GM18526 (cell line): Measurements from ENCODE around the gene NDST4.

ENCODE experiments used
- POLR2A ChIP-seq: IDR thresholded peaks from 3 replicates; pipeline ENCODE4 v1.6.1; 2011; ENCODE audit not compliant: insufficient read length; ENCODE audit errors: extremely low read depth

NDST4 gene

DNA sequence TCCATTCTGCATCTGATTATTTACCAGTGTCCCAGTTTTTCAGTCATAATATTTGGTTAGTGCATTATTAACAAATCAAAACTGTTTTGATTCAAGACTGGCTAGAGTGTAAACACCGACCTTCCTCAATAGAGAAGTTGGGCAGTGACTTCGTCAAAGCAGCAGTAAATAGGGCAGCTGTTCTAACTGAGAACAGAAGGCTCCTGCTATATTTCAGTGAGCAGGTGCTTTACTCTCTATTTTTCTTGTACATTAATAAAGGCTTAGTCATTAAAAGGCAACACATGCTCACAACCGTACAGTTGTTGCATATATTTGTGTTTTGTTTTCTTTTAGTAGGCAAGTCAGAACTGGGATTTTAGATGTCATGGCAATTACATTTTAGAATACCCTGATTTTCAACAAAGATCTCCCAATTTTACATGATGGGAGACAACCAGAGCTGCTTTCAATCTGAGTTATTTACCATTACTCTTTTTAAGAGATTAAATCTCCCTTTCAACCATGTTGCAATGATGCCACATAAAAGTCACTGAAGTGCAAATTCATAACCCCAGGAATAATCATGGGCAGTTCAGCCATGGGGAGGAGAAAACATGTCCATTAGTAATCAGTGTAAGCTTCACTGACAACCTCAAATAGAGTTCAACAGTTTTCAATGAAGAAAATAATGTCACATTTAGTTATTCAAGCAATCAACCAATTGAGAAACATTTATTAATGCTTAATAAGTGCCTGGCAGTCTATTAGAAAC is 233.3 kb downstream of the NDST4 start:
- no peak for TF ChIP-seq POLR2A

DNA sequence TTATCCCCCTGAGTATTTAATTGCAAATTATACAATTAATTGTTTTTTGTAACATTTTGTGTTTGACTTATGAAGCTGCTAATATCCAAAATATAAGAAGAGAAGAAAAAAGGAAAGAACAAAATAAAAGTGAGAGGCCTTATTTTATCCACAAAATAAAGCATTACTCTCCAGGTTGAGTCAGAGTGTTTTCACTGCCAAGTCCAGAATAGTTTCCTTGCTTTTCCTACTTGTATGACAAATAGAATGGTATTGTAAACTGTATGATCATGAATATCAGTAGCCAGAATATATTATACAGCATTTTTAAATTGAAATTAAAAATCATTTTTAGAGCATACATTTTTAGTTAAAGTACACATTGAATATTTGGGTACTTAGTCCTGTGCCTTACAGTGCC is 237.8 kb downstream of the NDST4 start:
- TF ChIP-seq POLR2A: no peak

DNA sequence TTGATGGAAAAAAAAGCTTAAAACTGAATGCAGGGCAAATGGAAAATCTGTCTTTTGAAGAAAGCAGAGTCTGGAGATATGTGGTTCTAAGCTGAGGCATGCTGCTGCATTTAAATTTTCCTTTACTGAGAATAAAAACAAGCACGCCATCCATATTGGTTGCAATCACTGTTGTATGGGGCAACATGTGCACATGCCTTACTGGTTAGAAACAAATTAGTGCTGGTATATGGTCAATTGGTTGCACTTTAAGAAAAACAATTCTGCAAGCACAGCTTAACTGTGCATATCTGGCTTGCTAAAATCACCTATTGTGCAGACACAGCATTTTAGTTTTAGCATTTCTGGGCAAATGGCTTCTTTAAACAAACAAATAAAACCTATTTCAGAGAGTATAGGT is 239.1 kb downstream of the NDST4 start:
- no peak for TF ChIP-seq POLR2A

DNA sequence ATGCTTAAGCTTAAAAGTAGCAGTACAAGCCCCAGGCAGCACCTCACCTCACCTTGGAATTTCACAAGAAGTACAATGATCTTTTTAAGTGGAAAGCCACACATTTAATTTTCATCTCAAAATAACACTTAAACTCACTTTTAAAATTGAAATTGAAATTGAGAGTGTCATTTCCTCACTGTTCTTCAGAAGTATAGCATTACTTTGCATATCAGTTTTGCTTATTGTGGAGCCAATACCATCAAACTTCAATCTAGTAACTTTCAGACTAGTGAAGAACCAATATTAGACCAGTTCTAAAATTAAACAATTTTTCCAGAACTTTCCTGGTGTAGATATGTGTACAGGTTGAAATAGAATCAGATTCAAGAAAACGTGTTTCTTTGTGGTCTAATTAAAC is 242.4 kb downstream of the NDST4 start:
- no peak for TF ChIP-seq POLR2A

DNA sequence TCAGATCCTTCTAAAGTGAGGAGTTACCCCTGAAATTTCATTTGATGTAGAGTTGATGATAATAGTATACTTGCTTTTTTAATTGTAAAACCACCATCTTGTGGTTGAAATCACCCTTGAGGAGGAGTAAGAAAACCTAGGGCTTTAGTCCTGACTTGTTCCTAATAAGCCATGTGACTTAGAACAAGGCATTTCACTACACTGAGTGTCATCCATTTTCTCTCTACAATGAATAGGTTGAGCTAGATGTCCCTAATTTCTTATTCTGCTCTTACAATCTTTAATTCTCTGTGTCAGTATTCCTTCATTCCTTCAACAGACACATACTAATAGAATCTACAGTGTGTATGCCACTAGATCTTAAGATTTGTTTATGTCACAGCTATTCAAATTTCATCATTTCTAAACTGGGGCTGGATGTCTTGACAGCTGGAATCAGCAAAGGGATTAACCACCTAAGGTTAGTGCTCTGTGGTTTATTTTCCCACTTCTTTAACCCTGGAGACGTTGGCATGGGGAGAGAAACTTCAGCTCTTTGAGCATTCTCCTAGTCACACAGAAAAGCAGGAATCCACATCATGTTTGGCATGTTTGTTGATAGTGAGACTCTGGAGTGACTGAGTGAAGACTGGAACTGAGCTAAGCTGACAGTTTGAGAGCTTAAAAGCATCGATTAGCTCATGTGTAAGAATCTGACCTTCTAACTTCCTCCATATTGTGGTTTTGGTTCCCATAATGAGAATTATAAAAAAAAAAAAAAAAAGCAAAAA is 246.3 kb downstream of the NDST4 start:
- no peak for TF ChIP-seq POLR2A

DNA sequence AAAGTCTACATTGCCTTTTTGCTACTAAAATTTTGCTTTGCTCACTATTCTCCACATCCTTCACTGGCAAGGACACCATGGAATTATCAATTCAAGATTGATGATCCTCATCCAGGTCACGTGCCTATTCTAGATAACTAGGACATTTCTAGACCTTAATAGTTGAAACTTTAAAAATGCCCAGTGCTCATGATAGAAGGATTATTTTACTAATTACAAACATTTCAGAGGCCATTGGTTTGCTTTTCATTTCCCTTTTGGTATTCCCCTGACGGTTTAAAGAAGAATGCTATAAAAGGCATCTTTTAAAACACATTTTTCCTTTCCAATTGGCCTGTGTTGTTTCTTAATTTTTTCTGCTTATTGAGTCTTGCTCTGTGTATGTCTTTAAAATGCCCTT is 249.4 kb downstream of the NDST4 start:
- no peak for TF ChIP-seq POLR2A

DNA sequence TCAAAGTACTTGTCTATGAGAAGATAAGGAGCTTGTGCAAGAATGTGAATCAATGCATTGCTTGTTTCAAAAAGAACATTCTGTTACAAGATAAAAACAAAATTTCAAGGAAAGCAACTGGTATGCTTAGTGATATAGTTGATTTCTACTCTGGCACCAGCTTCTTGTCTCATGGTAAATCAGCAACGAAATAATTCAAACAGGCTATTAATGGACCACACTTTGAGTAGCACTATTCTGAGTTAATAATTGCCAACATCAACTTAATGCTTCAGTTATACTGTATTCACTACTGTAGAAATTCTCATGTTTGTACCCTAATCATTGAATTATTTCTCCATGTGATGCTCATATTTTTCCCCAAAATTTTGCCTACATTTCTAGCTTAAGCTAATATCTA is 252.6 kb downstream of the NDST4 start:
- TF ChIP-seq POLR2A: no peak

DNA sequence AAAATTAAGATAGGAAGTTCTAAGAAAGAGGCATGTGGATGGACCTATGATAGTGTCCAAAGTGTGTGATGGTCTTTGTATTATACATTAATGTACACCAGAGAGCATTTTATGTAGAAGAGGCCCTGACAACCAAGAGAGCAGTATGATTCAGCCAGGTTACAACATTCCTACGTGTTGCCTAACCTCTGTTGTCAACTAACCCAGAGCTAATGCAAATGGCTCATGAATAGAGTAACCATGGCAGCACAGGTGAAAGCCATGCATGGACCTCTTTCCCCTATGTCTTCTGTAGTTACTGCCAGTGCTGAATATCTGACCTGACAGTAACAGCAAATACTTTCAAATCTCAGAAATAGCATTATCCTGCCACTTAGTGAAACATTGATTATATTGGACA is 255.6 kb downstream of the NDST4 start:
- no peak for TF ChIP-seq POLR2A

DNA sequence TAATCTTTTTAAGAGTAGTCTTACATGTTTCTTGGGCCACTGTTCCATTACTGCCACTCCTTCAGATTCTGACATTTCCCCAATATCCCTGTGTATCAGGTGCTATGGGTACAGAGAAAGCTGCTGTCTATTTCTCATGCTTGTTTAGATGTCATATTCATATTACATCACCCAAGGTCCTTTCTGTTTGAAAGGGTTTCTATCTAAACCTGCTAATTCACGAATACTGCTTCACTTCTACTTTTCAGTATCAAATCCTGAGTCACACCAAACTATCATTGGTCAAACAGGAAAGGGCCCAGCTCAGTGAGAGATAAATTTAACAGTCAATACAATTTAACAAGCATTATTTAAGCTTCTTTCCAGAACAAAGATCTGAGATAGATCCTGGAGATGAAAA is 273.4 kb downstream of the NDST4 start:
- TF ChIP-seq POLR2A: no peak

DNA sequence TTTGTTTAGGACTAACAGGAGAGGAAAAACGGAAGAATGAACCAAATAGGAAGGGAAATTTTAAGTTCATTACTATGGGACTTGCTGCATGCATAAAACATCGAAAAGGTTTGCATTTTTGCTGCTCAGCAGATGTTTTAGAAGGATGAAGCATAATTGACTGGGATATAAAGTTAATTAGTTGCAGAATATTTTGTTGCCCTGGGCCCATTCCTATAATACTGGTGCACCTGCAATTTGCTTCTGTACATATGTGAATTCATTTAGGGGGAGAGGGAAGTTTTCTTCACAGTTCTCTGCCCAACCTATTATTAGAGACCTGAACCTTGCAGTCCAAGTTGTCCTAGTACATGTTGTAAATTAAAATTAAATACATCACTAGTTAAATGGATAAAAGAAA is 282.8 kb downstream of the NDST4 start:
- no peak for TF ChIP-seq POLR2A

DNA sequence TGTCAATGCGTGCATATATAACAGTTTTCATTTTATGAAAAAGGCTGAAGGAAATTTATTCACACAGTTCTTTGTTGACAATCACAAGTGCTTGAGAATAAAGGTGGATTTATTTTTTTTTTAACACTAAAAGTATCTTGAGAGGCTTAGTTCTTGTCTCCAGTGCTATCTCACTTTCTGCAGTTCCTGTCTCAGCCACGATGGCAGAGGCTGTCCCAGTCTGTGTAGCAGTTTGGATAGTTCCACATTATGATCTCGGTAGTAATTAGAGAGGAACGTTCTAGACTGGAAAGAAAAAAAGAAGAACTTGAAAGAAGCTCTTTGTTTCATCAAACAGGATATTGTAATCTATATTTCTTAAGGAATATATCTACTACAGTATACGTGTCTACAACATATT is 285.8 kb downstream of the NDST4 start:
- TF ChIP-seq POLR2A: no peak

DNA sequence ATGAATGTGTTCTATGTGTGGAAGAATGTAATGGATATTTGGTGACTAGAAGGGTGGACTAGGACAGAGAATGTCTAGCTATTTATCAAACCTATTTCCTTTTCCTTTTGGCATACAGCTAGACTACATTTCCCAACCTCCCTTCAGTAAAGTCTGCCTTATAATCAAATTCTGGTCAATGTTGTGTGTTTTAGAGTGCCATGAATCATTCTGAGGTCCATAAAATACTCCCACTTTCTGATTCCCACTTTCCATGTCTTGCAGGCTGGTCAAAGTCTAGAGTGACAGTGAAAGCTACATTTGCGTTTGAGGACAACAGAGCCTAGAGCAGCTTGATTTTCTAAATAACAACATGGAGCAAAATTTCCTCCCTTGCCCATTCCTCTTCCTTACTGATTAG is 297.7 kb downstream of the NDST4 start:
- TF ChIP-seq POLR2A: no peak

DNA sequence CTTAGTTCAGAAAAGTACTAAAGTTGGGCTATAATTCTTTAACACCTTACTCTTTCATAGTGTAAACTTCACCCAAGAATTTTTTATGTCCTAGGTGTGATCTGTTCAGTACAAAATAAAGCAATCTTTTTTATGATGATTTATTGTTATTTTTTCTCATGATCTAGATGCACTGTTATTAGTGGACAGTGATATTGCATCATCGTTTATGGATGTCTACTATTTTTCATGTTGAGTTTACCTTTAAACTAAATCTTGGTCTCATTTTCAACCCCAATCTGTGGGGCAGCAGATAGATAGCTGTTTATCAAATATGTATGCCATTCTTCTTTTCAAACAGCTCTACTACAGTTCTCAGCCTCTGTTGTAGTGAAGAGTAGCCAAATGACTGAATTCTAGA is 299.5 kb downstream of the NDST4 start:
- TF ChIP-seq POLR2A: no peak

DNA sequence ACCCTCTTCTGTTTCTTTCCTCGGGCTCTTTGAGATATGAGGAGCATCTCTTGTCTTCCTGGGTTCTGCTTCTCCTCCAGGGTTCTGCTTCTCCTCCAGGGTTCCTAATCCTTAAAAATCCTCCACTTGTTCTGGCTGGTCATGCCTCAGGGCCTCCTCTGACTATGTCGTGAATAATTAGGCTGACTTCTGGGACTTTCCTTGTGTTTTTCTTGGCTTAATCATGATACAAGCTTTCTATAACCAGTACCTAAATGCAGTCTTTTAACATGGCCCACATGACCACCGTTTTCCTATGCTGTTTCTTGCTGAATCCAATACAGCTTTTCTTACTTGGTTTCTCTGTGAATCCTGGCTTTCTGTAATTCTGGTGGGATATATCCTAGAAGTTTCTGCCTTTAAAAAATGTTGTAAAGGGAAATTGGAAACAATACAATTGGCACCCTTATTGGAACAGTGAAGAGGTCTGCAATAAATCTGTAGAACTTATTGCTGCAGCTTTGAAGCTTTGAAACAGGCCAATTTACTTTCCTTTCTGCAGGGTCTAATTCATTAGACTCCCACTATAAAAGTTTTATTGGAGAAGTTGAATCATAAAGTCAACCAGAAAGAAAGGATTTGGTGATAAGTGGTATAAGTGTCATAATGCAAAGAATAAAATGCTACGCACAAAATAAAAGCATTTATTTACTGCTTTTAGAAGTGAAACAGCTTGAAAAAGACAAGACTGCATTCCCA is 301.7 kb downstream of the NDST4 start:
- no peak for TF ChIP-seq POLR2A

DNA sequence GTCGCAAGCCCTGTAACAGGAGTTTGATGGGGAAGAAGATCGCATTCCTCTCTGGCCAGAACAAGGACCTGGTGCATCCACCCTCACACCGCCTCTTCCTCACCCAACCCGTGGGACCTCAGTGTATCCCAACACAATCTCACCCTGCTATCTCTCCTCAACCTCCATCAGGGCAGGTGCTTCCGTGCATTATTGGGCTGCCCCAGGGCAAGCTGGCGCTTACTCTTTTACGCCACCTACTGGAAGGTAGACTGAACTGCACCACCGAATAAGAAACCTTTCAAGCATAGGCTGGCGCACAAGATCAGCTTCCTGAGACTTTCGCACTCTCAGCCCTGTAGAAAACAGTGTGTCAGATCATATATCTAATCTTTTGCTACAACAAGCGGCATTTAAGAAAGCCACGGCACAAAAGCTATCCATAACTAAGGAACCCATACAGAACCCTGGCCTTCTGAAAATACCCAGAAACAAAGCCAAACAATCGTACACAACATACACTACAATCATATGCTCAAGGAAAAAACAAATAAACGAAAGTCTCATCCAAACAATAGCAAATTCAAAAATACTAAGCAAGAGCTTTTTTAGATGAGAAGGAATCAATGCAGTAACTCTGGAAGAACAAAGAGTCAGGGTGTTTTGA is 305.5 kb downstream of the NDST4 start:
- TF ChIP-seq POLR2A: no peak
